GM19397 (cell line): ENCODE measurements around the gene SYNE3.
"Not testable (repeated sequence)": the region's sequence is repeated elsewhere in the genome, so short reads cannot be mapped to it uniquely, and the experiment has no call there.

ENCODE experiments used
- ATAC-seq: cut with Tn5 transposase; IDR thresholded peaks from one replicate; pipeline ENCODE4 v1.9.1; 2021; ENCODE audit warnings: mild to moderate bottlenecking, moderate library complexity; ENCODE audit not compliant: unreplicated experiment

SYNE3 gene

DNA sequence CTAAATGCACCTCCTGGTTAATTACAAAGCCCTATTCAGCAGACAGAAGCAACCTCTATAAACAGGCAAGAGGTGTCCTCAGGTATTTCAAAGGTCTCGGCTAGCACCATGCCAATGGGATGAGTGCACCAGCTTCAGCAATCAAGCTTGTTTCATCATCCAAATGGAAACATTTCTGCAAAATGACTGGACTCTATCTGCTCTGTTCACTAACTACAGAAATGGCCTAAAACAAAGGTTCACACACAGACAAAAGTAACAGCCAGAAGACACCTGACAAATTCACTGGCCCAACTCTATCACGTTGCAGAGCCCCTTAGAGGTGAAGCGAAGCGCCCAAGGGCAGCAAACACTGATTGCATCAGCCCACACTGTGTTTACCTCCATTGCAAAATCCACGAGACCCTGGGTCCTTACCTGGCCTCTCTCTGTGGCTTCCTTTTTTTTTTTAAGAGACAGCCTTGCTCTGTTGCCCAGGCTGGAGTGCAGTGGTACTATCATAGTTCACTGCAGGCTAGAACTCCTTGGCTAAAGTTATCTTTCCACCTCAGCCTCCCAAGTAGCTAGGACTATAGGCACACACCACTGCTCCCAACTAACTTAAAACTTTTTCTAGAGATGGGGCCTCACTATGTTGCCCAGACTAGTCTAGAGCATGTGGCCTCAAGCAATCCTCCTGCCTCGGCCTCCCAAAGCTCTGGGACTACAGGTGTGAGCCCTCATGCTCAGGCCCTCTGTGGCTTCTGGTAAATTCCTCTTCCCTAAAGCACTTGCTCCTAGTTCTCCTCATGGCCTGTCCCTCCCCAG is 8.5 kb upstream of the SYNE3 start:
- no peak for ATAC-seq

DNA sequence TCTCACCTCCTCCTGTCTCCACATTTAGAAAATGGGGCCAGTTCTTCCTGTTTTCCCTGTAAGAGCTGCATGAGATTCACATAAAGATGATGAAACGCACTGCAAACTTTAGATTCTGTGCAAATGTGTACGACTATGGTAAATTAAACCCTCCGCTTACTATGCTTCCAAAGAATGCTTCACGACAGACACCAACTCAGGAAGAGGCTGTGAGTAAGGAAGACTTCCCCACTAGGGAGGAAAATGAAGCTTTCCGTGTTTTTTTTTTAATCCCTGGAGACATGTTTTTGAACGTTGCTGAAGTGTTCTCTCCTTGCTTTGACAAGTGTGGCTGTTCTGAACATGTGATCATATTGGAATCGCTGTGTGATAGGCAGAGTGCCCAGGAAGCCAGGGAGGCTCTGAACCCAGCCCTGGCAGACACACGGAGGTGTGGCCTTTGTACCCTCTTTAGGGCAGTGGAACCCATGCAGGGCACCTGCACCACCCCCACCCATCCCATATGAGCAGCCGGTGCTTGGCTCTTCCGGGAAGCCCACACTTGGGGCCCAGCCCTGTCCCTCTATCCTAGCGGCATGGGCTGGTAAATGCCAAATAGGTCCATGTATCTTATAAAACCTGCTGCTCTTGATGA is 7.5 kb upstream of the SYNE3 start:
- ATAC-seq: no peak

DNA sequence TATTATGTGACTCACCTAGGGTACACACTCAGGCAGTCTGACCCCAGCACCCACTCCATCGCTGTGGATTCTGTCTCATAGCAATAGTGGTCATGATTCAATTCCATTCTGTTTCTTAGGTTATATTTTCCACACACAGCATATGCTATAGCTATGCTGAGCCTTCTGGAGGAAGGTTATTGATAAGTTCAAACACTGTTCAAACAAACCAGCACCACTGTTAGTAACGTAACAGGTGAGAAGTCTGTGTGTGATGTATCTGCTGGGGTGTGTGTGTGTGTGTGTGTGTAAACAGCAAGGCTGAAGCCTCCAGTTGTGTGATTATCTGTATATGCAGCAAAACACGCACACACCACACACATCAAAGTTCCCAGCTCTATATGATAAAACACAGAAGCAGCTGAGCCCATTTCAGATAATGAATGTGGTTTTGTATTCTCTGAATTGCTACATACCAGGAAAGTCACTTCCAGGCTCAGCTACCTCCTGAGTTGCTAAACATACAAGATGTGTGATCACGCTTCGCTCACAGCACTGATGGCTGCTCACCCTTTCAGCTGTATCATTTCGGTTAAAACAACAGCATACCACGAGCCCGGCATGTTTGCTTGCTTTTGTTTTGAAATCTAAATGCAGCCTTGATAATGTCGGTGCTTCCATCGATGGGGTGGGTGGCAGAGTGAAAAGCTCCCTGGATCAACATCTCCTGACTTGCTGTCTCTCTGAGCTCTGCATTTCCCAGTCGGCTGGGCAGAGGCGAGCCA is 6.8 kb upstream of the SYNE3 start:
- ATAC-seq: no peak

DNA sequence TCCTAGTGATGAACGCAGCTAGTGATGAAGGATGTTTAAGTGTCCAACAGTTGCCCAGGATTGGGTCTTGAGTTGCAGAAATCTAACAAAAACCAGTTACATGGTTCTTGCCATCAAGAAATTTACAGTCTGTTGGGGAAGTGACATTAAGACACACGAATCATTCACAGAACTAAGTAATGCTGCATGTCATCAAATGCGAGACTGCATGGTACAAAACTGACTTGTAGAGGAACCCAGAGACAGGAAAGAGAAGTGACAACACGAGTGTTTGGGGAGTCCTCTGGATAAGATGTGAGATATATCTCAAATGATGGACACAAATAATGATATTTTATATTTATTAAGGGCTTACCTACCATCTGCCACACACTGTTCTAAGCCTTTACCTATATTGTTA is 6.1 kb upstream of the SYNE3 start:
- no peak for ATAC-seq

DNA sequence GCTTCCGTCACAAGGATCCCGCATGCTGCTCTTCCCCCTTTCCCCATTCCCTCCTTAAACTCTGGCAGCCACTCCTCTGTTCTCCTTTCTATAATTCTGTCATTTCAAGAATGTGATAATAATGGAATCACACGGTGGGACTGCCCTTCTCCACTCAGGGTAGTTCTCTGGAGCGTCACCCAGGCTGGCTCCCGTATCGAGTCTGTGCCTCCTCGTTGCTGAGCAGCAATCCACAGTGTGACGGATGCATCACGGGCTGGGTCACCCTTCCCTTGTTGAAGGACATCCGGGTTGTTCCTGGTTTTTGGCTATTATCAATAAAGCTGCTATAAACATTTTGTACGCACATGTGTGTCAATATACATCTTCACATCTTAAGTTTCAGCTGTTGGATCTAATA is 5.7 kb upstream of the SYNE3 start:
- no peak for ATAC-seq

DNA sequence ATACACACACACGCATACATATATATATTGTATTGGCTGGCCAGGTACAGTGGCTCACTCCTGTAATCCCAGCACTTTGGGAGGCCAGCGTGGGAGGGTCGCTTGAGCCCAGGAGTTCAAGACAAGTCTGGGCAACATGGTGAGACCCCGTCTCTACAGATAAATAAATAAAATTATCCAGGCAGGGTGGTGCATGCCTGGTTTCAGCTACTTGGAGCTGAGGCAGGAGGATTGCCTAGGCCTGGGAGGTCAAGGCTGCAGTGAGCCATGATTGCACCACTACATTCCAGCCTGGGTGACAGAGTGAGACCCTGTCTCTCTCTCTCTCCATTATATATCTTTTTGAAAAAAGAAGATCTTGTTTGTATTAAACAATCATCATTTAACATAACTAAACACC is 4.6 kb upstream of the SYNE3 start:
- ATAC-seq: no peak

DNA sequence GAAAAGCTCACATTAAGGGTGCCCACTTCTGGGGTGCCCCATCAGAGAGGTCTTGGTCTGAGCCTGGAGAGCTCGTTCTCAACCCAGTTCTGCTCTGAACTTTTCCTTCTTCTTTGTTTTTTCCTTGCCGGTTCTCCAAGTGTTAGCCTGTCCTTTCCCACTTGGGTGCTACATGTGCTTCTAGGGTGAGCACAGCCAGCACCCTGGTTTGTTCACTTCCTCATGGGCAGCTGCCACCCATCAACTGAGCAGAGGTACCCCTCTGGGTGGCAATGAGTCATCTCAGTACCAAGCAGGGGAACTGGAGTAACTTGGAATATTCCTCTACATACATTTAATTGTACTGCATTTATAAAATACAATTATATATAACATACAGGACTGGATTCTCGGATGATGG is 3.9 kb upstream of the SYNE3 start:
- ATAC-seq: no peak

DNA sequence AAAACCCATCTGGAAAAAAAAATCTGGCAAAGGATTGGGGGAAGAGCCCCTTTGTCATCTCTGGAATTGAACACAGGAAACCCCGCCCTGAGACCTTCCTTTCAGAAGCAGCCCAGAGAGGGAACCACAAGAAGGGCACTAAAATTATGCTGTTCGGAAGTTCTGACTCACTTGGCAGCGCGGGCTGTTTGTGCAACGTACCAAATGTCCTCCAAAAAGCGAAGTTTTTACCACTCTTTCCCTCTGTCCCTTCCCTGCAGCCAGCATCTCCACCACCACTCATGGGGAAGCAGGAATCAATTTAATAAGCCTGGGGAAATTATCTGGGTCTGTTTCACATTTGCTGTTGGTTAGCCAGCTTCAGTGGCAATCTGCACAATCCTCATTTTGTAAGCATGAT is 3.2 kb upstream of the SYNE3 start:
- ATAC-seq: no peak

DNA sequence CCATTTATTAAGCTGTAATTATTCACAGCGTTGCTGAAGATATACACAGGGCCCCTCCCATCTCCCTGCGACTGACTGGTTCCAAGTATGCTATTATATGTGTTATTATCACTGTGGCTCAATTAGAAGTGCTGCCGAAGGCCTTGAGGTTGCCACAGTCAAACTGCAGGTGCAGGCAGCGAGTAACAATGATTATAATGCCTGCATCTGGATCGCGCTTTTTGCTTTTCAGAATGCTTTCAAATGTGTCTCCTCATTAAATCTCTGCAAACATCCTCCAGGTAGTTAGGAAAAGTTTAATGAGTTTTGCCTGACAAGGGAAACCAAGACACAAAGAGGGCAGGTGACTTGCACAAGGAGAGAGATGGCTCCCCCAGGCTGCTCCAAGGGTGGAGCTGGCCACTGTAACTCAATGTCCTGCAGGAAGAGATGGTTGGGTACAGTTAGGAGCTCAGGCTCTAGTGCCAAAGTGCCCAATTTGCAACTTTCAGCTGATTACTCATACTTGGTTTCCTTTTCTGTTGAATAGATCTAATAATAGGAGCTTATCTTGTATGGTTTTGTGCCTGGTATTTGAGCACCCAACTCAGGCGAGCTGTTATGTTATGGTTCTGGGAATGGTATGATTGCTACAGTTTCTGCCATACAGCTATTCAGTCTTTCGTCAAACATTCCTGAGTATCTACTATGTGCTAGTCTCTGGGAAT is 1.7 kb upstream of the SYNE3 start:
- ATAC-seq: no peak

DNA sequence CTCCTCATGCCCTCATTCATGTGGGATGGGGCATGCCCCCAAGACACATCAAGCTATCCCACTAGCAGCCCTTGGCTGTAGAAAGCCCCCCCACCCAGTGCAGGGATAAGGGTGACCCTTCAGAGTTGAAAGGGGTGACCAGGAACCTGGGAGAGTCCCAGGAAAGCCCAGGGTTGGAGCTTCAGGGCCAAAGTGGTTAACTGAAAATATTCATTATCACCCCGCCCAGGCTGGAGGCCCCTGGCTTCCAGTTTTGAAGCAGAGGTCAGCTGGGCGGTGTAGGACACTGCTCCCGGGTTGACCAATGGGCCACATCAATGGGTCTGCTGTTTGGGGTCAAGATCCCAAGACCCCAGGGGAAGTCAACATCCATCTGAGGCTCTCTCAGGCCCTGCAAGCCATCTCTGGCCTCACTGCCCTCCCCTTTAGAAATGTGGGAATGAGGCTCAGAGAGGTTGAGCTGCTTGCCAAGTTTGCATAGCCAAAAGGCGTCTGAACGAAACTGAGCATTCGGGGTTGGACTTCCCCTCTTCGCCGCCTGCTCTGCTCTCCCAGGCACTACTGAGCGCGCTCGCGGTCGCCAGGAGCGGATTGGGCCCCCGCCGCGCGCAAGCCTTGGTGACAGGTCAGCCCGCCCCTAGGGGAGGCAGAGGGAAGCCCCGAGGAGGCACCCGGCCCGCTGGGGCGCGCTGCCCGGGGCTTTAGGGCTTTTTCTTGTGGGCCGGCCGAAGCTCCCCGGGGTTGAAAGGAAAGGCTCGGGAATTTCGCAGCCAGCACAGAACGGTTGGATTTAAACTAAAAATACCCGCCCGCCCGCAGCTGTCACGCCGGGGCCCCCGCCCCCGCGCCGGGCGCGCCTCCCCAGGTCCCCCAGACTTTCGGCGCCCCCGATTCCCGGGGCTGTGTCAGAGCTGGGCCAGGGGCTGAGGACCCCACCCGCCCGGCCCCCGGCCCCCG is 576 bp downstream of the SYNE3 start:
- ATAC-seq: peak; percentile 89

DNA sequence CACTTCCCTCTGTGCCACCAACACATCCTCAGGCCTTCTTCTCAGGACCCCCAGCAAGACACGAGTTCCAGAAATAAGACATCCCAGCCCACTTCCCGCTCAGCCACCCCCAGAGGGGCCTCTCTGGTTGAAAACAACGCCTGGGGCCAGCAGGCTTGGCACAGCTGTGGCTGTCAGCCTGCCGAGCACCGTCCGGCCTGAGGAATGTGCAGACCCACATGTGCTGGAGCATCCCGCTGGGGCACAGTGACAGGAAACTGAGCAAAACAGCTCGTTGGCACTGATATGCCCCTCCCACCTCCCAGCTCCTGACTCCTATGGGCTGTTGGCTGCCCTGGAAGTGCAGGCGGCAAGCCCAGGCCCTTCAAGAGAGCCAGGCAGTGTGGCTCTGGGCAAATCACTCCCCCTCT is 1.4 kb downstream of the SYNE3 start:
- no peak for ATAC-seq

DNA sequence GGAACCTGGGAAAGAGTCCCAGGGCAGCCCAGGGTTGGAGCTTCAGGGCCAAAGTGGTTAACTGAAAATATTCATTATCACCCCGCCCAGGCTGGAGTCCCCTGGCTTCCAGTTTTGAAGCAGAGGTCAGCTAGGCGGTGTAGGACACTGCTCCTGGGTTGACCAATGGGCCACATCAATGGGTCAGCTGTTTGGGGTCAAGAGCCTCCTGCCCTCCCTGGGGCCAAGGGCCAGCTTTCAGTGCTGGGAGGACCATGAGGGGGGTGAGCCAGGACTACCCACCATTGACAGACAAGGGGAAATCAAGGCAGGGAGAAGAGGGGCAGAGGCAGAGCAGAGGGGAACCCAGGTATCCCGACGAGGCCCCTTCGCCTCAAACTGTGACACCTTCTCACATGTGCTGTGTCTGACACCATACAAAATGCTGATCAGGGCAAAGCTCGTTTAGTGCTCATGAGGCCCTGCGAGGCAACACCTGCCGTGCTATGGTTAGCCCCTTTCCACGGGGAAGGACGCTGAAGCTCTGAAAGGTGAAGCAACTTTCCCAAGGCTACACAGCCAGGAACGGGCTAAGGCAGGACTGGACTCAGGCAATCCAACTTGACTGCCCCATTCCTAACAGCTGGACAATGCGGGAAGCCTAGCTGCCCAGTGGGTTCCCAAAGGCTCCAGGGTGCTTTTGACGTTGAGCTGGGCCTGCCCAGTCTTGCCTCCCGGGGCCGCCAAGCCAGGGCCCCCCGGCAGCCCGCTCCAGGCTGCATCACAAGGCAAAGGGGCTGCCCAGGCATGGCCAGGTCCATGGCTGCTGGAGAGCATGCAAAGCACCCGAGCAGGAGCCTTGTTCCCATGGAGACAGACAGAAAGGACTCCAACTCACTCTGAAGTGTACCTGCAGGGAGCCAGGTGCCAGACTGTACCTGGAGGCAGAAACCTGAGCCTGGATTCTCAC is 2.0 kb downstream of the SYNE3 start:
- no peak for ATAC-seq

DNA sequence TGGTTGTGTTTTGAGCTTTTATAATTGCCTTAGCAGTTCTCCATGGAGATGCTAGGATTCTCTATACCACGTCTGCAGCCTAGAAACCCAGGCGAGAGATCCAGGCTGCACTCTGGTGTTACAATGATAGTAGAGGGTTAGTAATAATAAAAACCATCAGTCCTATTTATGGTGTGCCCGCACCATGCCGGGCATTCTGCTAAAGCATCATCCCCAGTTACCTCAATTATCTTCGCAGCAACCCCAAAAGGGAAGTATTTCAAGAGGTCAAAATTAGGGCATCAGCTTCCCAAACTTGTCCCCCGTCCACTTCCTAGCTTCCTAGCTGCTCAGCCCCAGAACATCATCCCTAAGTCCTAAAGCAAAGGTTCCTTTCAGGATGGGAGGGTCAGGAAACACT is 3.2 kb downstream of the SYNE3 start:
- ATAC-seq: no peak

DNA sequence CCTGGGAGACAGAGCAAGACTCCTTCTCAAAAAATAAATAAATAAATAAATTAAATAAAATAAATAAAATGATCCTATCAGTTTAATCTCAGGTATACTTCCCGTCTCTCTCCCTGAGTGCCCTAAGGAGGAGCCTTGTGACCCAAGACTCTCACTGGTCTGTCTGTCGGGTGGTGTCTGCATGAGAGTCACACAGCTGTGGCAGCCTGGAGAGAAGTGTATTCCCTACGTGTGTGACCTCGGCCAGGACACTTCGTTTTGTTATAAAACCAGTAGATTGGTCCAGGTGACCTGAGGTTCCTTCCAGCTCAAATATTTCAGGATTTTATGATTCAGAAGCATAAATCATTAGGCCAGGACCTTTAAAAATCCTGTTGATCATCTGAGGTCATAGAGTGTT is 4.8 kb downstream of the SYNE3 start:
- ATAC-seq: no peak

DNA sequence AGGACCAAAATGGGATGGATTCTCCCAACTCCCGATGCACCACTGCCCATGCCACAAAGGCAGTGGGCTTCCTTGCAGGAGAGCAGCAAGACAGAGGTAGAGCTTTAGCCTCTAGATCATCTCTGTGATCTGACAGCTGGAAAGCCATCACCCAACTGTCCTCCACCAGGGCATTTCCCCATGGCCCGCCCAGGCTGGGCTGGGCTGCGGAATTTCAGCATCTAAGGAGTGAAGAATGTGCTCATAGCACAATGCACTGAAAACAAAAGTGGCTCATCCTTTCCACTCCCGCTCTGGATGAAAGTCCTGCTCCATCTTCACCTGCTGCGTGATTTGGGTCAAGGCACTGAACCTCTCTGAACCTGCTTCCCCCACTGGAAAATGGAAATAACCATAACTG is 5.6 kb downstream of the SYNE3 start:
- ATAC-seq: no peak

DNA sequence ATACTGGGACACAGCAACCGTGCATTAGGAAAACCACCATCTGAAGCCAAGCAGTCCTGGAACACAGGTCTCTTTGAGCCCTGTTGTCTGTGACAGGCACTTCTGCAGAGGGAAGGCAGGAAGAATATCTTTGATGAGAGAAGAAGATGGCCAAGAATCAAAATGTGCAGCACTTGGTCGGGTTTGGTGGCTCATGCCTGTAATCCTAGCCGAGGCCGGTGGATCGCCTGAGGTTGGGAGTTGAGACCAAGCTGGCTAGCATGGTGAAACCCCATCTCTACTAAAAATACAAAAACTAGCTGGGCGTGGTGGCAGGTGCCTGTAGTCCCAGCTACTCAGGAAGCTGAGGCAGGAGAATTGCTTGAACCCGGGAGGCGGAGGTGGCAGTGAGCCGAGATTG is 6.1 kb downstream of the SYNE3 start:
- not testable (repeated sequence) for ATAC-seq

DNA sequence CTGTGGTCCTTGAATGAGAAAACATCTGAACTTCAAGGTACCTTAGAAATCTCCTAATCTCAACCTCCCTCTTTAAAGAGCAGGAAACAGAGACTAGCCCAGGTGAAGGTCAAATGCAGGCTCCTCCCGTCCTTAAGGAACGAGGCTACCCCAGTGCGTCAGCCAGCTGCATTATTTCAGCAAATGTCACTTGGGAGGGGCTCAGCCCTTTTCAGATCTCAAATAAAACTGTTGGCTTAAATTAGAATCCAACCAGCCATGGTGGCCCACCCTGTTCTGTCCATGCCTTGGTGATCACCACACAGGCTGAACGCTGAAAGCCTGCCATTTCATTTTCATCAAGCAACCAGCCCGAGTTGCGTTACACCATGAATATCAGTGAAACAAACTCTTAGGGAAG is 7.0 kb downstream of the SYNE3 start:
- ATAC-seq: no peak

DNA sequence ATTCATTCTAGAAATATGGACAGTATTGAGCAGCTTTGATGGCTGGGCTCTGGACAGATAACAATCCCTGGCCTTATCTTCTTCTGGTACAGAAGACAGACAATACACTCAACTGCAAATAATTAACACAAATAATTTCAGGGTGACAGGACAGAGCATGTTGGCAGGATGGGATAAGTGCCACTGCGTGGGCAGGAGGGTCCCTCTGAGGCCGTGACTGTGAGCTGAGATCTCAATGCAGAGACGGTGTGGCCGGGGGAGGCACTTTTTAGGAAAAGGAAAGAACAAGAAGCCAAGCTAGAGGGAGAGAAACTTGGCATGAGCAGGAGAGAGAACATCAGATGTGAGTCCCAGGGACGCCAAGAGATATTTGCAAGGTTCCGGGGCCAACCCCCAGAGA is 8.1 kb downstream of the SYNE3 start:
- no peak for ATAC-seq

DNA sequence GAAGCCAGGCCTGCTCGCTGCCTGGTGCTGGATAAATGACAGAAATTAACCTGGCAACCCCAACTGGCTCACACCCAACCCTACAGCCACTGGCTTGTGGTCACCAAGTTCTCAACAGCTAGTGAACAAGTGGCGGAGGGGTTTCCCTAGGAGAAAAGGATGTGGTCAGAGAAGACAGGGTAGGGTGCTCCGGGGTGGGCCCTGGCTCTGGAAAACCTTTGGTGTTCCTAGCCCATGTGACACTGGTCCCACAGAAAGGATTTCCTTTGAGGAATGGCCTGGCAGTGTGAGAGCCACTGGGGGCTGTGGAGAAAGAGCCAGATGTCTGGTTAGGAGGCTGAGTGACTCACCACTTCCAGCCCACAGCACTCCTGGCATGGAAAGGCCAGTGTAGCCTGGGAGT is 8.7 kb downstream of the SYNE3 start:
- ATAC-seq: no peak
